ENCODE measurements around the gene NLRC5.

DNA sequence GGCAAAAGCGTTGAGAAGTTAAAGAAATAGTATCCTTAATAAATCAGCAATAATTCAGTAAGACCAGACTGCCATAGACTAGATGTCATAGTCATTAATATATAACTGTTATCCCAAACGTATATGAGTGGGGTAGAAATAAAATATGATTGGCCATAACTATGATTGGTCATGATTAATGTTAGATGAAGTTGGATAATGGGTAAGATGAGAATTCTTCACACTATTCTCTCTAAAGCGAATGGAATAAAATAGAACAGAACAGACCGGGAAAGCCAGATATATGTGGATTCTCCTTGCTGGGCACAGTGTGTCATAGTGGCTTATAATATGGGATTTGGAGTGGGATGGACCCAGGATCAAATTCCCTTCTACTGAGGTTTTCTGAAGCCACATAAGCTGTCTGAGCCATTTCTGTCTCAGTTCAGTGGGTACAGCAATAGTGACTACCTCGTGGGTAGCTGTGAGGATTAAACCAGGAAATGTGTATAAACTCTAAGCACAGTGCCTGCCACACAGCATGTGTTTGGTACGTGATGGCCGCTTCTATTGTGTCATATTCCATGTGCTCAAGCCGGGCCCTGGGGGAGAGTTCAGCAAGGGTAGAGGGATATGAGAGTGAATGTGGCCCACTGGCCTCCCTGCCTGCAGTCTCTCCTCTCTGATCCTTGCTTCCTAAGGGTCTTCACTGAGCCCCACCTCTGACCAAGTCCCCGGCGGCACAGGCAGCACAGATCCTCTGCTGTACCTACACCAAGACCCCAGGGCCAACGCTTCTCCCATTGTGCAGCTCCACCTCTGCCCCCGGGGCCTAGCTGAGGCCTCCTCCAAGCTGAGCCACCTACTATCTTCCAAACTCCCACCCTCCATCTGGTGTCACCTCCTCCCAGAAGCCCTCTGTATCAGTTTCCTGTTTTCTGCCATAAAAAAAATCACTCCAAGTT, 23.9 kb upstream of the NLRC5 start:
- TF ChIP-seq POLR2A (IDR thresholded peaks at IDR 0.05; ENCODE audit: low read depth), result no peak
- TF ChIP-seq POLR2AphosphoS5 (IDR thresholded peaks at IDR 0.05), result no peak

All from esophagus muscularis mucosa (tissue), 2 donors.